Naive thymus-derived CD8-positive, alpha-beta T cell (primary cell): Measurements from ENCODE around the gene CLDN34. TPM values are rescaled to one million over a fixed set of nuclear protein-coding genes. Genes with fewer than 3 reads are reported as not detected.

Source experiments
- ATAC-seq, 2 donors: fragments of 150-1000 bp; cut with Tn5 transposase in 1 of 2; sonication (Bioruptor Pico), chemical (Tn5 transposase) in 1 of 2; 1 replicate in 1 of 2; 2 replicates in 1 of 2; pipeline ENCODE4 v1.10.0; 2021; ENCODE audit warnings: mild to moderate bottlenecking in 2 of 2, moderate library complexity in 2 of 2
- POLR2A ChIA-PET: fragments of 350-600 bp; sonication (Branson Sonifier 250); formaldehyde crosslinking; loops from one replicate; lab custom pipeline; 2021; ENCODE audit warnings: antibody characterized with exemption; lab: Charles Lee
- DNase-seq, 10 donors: peaks; one replicate each; pipeline versions ENCODE4 v3.0.0 to v3.0.0-alpha.2; 2020 to 2022
- H3K27ac Mint-ChIP-seq, 10 donors: one replicate each; pipeline ENCODE4 v1.8.0; 2020 to 2022; ENCODE audit warnings: mild to moderate bottlenecking in 10 of 10, mixed read lengths in 10 of 10, moderate library complexity in 4 of 10, inconsistent platforms in 1 of 10
- H3K27me3 Mint-ChIP-seq, 5 donors: one replicate each; pipeline ENCODE4 v1.8.0; 2021 to 2022; ENCODE audit warnings: mixed read lengths in 5 of 5
- H3K36me3 Mint-ChIP-seq, 3 donors: one replicate each; pipeline ENCODE4 v1.8.0; 2020 to 2022; ENCODE audit warnings: mixed read lengths in 3 of 3, mild to moderate bottlenecking in 2 of 3, inconsistent platforms in 1 of 3
- H3K4me1 Mint-ChIP-seq, 4 donors: one replicate each; pipeline ENCODE4 v1.8.0; 2021 to 2022; ENCODE audit warnings: mixed read lengths in 4 of 4
- H3K4me3 Mint-ChIP-seq, 10 donors: one replicate each; pipeline ENCODE4 v1.8.0; 2020 to 2022; ENCODE audit warnings: mild to moderate bottlenecking in 10 of 10, mixed read lengths in 10 of 10, moderate library complexity in 6 of 10, inconsistent platforms in 1 of 10
- H3K9me3 Mint-ChIP-seq, 9 donors: one replicate each; pipeline ENCODE4 v1.8.0; 2020 to 2022; ENCODE audit warnings: mixed read lengths in 9 of 9, mild to moderate bottlenecking in 3 of 9, inconsistent platforms in 1 of 9, moderate library complexity in 1 of 9
- polyA plus RNA-seq, 3 donors: library from polyadenylated mRNA; unstranded; fragments of 300-500 nt; fragmentation: Illumina TruSeq; gene quantifications; one replicate each; pipeline ENCODE4 v1.2.3, GENCODE V29; 2021
- total RNA-seq, 8 experiments: library from RNA in 2 of 8; stranded (reverse) in 2 of 8; gene quantifications; one replicate each; pipeline ENCODE4 v1.2.3 and lab custom pipeline; 2021 to 2026

The CLDN34 gene
- total and polyA plus RNA-seq, 5 experiments from 2014 or later: not detected

GRCh38 chrX:10010686-10011085 is 43.5 kb downstream of the CLDN34 start:
- Mint-ChIP-seq H3K4me1 (peaks cover 3 to 31% (median 18%) of the 10 kb centered on the region in 4 donors), H3K27ac (peak overlapping the region in 2 of 10 donors; percentile 69 to 77), H3K36me3 (no peaks in the 10 kb centered on the region), H3K9me3 (peaks cover 0 to 2% (median 0%) of the 10 kb centered on the region in 9 donors), H3K27me3 (no peaks in the 10 kb centered on the region), H3K4me3 (no peak overlapping the region)
- no peak for ATAC-seq
- POLR2A ChIA-PET: interaction anchor here (2.5 kb wide), 1 partner anchor 100 kb away, joined by 11 read pairs; no protein-coding TSS in a partner anchor
- DNase-seq: no peak

- peak overlapping the region in 5 of 10 donors; percentile 4 to 81 (median 63) for H3K27ac Mint-ChIP-seq
- POLR2A ChIA-PET: interaction anchor here (1.1 to 2.5 kb wide), 2 partner anchors 58 to 100 kb away, joined by 3 to 11 read pairs; no protein-coding TSS in a partner anchor
- peaks cover 0 to 2% (median 0%) of the 10 kb centered on the region in 9 donors for H3K9me3 Mint-ChIP-seq
- no peaks in the 10 kb centered on the region for H3K36me3 Mint-ChIP-seq
- DNase-seq: no peak
- peaks cover 3 to 31% (median 19%) of the 10 kb centered on the region in 4 donors for H3K4me1 Mint-ChIP-seq
- peak overlapping the region in 4 of 10 donors; percentile 11 to 30 (median 28) for H3K4me3 Mint-ChIP-seq
- H3K27me3 Mint-ChIP-seq: no peaks in the 10 kb centered on the region
- no peak for ATAC-seq
These were observed 44.2 kb downstream of the CLDN34 start for GRCh38 chrX:10011261-10011931.

- POLR2A ChIA-PET: interaction anchor here (1.1 to 2.5 kb wide), 2 partner anchors 57 to 99 kb away, joined by 3 to 11 read pairs; no protein-coding TSS in a partner anchor
- no peak for DNase-seq
These were observed 44.8 kb downstream of the CLDN34 start for GRCh38 chrX:10011991-10012390.

GRCh38 chrX:10014462-10015354 is 47.5 kb downstream of the CLDN34 start:
- Mint-ChIP-seq H3K4me3 (peak overlapping the region; percentile 42 to 89 (median 72)), H3K27ac (peak overlapping the region in 3 of 10 donors; percentile 44 to 86 (median 67)), H3K27me3 (no peaks in the 10 kb centered on the region), H3K4me1 (peaks cover 3 to 50% (median 28%) of the 10 kb centered on the region in 4 donors), H3K9me3 (peaks cover 0 to 4% (median 0%) of the 10 kb centered on the region in 9 donors), H3K36me3 (no peaks in the 10 kb centered on the region)
- peak; percentile 58 to 81 (median 75) for DNase-seq
- peak; percentile 86 to 92 for ATAC-seq
- POLR2A ChIA-PET: interaction anchor here (0.6 to 3.2 kb wide), 3 partner anchors 12 to 96 kb away, joined by 4 to 18 read pairs (median 4); no protein-coding TSS in a partner anchor

More at GRCh38 chrX:10011991-10012390, 44.8 kb downstream of the CLDN34 start:
- ATAC-seq: no peak
- peak overlapping the region in 3 of 10 donors; percentile 6 to 77 (median 40) for H3K27ac Mint-ChIP-seq
- H3K9me3 Mint-ChIP-seq: peaks cover 0 to 4% (median 0%) of the 10 kb centered on the region in 9 donors
- H3K36me3 Mint-ChIP-seq: no peaks in the 10 kb centered on the region
- peaks cover 3 to 36% (median 24%) of the 10 kb centered on the region in 4 donors for H3K4me1 Mint-ChIP-seq
- peak overlapping the region in 2 of 10 donors; percentile 27 to 43 for H3K4me3 Mint-ChIP-seq
- H3K27me3 Mint-ChIP-seq: no peaks in the 10 kb centered on the region

GRCh38 chrX:10015355-10015722 is 48.2 kb downstream of the CLDN34 start:
- Mint-ChIP-seq H3K4me3 (no peak overlapping the region), H3K9me3 (peaks cover 0 to 4% (median 0%) of the 10 kb centered on the region in 9 donors), H3K4me1 (peaks cover 3 to 47% (median 28%) of the 10 kb centered on the region in 4 donors), H3K27ac (no peak overlapping the region), H3K36me3 (no peaks in the 10 kb centered on the region), H3K27me3 (no peaks in the 10 kb centered on the region)
- DNase-seq (peak in 1 of 10 donors; percentile 2), ATAC-seq (peak; percentile 26 to 35)
- POLR2A ChIA-PET: interaction anchor here (0.6 to 3.2 kb wide), 2 partner anchors 15 to 96 kb away, joined by 4 to 18 read pairs; no protein-coding TSS in a partner anchor

- H3K4me3 Mint-ChIP-seq: peak overlapping the region; percentile 26 to 88 (median 72)
- no peaks in the 10 kb centered on the region for H3K36me3 Mint-ChIP-seq
- peak; percentile 6 to 21 for ATAC-seq
- H3K4me1 Mint-ChIP-seq: peaks cover 3 to 41% (median 26%) of the 10 kb centered on the region in 4 donors
- no peaks in the 10 kb centered on the region for H3K27me3 Mint-ChIP-seq
- POLR2A ChIA-PET: interaction anchor here (0.6 to 3.2 kb wide), 2 partner anchors 14 to 95 kb away, joined by 4 to 18 read pairs; no protein-coding TSS in a partner anchor
- H3K27ac Mint-ChIP-seq: peak overlapping the region in 7 of 10 donors; percentile 60 to 76 (median 66)
- peak in 3 of 10 donors; percentile 4 to 9 (median 6) for DNase-seq
- peaks cover 0 to 4% (median 0%) of the 10 kb centered on the region in 9 donors for H3K9me3 Mint-ChIP-seq
These were observed 48.8 kb downstream of the CLDN34 start for GRCh38 chrX:10015723-10016518.

GRCh38 chrX:10016519-10017132 is 49.5 kb downstream of the CLDN34 start:
- Mint-ChIP-seq H3K9me3 (peaks cover 0 to 4% (median 0%) of the 10 kb centered on the region in 9 donors), H3K27ac (peak overlapping the region in 8 of 10 donors; percentile 8 to 76 (median 66)), H3K36me3 (no peaks in the 10 kb centered on the region), H3K27me3 (no peaks in the 10 kb centered on the region), H3K4me1 (peaks cover 2 to 34% (median 20%) of the 10 kb centered on the region in 4 donors), H3K4me3 (peak overlapping the region; percentile 53 to 88 (median 72))
- DNase-seq (no peak), ATAC-seq (no peak)
- POLR2A ChIA-PET: interaction anchor here (3.2 kb wide), 1 partner anchor 95 kb away, joined by 18 read pairs; no protein-coding TSS in a partner anchor

GRCh38 chrX:10017872-10018271 is 50.7 kb downstream of the CLDN34 start:
- Mint-ChIP-seq H3K27ac (peak overlapping the region in 1 of 10 donors; percentile 76), H3K4me1 (peaks cover 2 to 26% (median 12%) of the 10 kb centered on the region in 4 donors), H3K4me3 (peak overlapping the region in 1 of 10 donors; percentile 26), H3K9me3 (peaks cover 0 to 2% (median 0%) of the 10 kb centered on the region in 9 donors), H3K36me3 (no peaks in the 10 kb centered on the region), H3K27me3 (no peaks in the 10 kb centered on the region)
- DNase-seq: no peak
- ATAC-seq: no peak
- POLR2A ChIA-PET: interaction anchor here (0.6 kb wide), 1 partner anchor 92 kb away, joined by 3 read pairs; no protein-coding TSS in a partner anchor
